ENCODE data around the gene MICAL2. TPM values are rescaled to one million over a fixed set of nuclear protein-coding genes. Genes with fewer than 3 reads are reported as not detected.

The MICAL2 gene
- total and polyA plus RNA-seq, 10 of the 15 experiments (the other 5 are each of a cell fraction or from before 2014, with no cell fraction given), result 0.90 to 5.6 (median 2.4) TPM

DNA sequence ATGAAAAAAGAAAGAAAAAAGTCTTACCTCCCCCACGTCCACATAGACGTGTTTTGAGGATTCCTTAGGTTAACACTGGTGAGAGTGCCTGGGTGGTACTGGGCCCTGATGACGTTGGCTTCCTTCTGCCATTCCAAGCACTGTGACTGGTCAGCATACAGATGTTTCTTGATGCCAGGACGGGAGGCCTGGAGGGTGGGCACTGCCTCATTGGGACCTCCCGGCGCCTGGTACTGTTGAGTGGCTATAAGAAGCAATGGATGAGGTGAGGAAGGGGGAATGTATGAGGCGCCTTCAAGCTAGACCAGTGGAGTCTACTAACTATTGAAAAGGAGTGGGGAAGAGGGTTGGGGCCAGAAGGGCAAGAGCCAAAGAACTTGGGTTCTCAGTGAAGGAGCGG is 45.3 kb downstream of the MICAL2 start:
- Histone ChIP-seq H3K4me3 (no peak overlapping the region), H3K9ac (ENCODE audit: control insufficient read depth, insufficient read depth, low read length) (no peak overlapping the region), H3K4me2 (ENCODE audit: control insufficient read depth, insufficient read depth) (no peak overlapping the region), H3K79me2 (ENCODE audit: control insufficient read depth, insufficient read depth, low read length) (no peaks in the 10 kb centered on the region), H3K36me3 (ENCODE audit: control insufficient read depth in 2 of 2, insufficient read depth in 2 of 2, low read length in 1 of 2) (no peaks in the 10 kb centered on the region), H3K27ac (ENCODE audit: control insufficient read depth, insufficient read depth) (no peak overlapping the region), H2AFZ (ENCODE audit: control insufficient read depth, low read depth, low read length) (no peak overlapping the region), H3K27me3 (replicated peaks in 1 of 2; ENCODE audit: control insufficient read depth in 2 of 2, insufficient read depth in 2 of 2, low read length in 1 of 2) (no peaks in the 10 kb centered on the region), H4K20me1 (ENCODE audit: control insufficient read depth, insufficient read depth) (no peaks in the 10 kb centered on the region), H3K9me3 (replicated peaks; ENCODE audit: control insufficient read depth, insufficient read depth, low read length) (no peaks in the 10 kb centered on the region), H3K4me1 (ENCODE audit: control insufficient read depth, insufficient read depth, low read length) (no peaks in the 10 kb centered on the region)
- SMC1A ChIA-PET (ENCODE audit: uncharacterized antibody, unreplicated experiment), result no interaction called here
- ATAC-seq, result no peak
- intact Hi-C loops (cut with micrococcal nuclease; ENCODE audit: unreplicated experiment) (no loop called here), in situ Hi-C loops (cut with MboI) (no loop called here)
- RAD21 ChIA-PET (ENCODE audit: unreplicated experiment), result no interaction called here
- WGBS (ENCODE audit: insufficient coverage, insufficient replicate concordance, low lambda C conversion rate, missing lambda C conversion rate), result 30% methylated on average over 8 of the region's 8 CpGs
- no peak for FAIRE-seq
- no peak for DNase-seq (ENCODE audit: low read depth, low spot score)
- TF ChIP-seq POLR2AphosphoS2 (IDR thresholded peaks at IDR 0.05; ENCODE audit: low read depth, low read length) (no peak), RCOR1 (conservative IDR thresholded peaks at IDR 0.05; ENCODE audit: low read depth, low read length) (no peak), PAX5 (IDR thresholded peaks at IDR 0.05; ENCODE audit: borderline replicate concordance, low read depth, low read length) (no peak), TCF12 (IDR thresholded peaks at IDR 0.05; ENCODE audit: low read depth, low read length) (no peak), NRF1 (conservative IDR thresholded peaks at IDR 0.05; ENCODE audit: low read depth, low read length) (no peak), EZH2 (IDR thresholded peaks at IDR 0.05; ENCODE audit: borderline replicate concordance, control insufficient read depth, low read depth, low read length) (no peak), BACH1 (IDR thresholded peaks at IDR 0.05; ENCODE audit: borderline replicate concordance) (no peak), SMAD1 (IDR thresholded peaks at IDR 0.05; ENCODE audit: low read depth, partially characterized antibody) (no peak), SREBF2 (IDR thresholded peaks at IDR 0.05; ENCODE audit: low read length) (no peak)
- TF ChIP-seq, protein P1, sequence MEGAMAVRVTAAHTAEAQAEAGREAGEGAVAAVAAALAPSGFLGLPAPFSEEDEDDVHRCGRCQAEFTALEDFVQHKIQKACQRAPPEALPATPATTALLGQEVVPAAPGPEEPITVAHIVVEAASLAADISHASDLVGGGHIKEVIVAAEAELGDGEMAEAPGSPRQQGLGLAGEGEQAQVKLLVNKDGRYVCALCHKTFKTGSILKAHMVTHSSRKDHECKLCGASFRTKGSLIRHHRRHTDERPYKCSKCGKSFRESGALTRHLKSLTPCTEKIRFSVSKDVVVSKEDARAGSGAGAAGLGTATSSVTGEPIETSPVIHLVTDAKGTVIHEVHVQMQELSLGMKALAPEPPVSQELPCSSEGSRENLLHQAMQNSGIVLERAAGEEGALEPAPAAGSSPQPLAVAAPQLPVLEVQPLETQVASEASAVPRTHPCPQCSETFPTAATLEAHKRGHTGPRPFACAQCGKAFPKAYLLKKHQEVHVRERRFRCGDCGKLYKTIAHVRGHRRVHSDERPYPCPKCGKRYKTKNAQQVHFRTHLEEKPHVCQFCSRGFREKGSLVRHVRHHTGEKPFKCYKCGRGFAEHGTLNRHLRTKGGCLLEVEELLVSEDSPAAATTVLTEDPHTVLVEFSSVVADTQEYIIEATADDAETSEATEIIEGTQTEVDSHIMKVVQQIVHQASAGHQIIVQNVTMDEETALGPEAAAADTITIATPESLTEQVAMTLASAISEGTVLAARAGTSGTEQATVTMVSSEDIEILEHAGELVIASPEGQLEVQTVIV (IDR thresholded peaks at IDR 0.05; ENCODE audit: borderline replicate concordance, partially characterized antibody), result no peak
- TF ChIP-seq, protein P2, sequence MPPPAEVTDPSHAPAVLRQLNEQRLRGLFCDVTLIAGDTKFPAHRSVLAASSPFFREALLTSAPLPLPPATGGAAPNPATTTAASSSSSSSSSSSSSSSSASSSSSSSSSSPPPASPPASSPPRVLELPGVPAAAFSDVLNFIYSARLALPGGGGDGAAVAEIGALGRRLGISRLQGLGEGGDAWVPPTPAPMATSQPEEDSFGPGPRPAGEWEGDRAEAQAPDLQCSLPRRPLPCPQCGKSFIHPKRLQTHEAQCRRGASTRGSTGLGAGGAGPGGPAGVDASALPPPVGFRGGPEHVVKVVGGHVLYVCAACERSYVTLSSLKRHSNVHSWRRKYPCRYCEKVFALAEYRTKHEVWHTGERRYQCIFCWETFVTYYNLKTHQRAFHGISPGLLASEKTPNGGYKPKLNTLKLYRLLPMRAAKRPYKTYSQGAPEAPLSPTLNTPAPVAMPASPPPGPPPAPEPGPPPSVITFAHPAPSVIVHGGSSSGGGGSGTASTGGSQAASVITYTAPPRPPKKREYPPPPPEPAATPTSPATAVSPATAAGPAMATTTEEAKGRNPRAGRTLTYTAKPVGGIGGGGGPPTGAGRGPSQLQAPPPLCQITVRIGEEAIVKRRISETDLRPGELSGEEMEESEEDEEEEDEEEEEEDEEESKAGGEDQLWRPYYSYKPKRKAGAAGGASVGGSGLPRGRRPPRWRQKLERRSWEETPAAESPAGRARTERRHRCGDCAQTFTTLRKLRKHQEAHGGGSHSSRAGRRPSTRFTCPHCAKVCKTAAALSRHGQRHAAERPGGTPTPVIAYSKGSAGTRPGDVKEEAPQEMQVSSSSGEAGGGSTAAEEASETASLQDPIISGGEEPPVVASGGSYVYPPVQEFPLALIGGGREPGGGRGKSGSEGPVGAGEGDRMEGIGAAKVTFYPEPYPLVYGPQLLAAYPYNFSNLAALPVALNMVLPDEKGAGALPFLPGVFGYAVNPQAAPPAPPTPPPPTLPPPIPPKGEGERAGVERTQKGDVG (CRISPR knock-in tag; IDR thresholded peaks at IDR 0.05), result no peak
- CTCF ChIA-PET, result no interaction called here
- no TSS peak for BruUV-seq (replicated peaks)
- POLR2A ChIA-PET, result no interaction called here
